Loucy (cell line): ENCODE data around the gene ATOH7.

Experiments
- H2AFZ ChIP-seq: fragments of 200-600 bp; sonication (generic); 2 replicates; pipeline ENCODE4 v1.6.0; 2016; ENCODE audit warnings: antibody characterized with exemption, mild to moderate bottlenecking, low read length, moderate library complexity
- H3F3A ChIP-seq: fragments of 200-600 bp; 2 replicates; pipeline ENCODE4 v1.6.0; 2016; ENCODE audit warnings: antibody characterized with exemption, low read depth, mild to moderate bottlenecking
- H3K27me3 ChIP-seq: fragments of 200-600 bp; sonication (generic); 2 replicates; pipeline ENCODE4 v1.6.1; 2014; ENCODE audit warnings: low read length, mild to moderate bottlenecking; ENCODE audit not compliant: insufficient read depth, poor library complexity, severe bottlenecking
- H3K36me3 ChIP-seq: fragments of 200-600 bp; sonication (generic); 2 replicates; pipeline ENCODE4 v1.6.1; 2016; ENCODE audit warnings: low read length; ENCODE audit not compliant: insufficient read depth
- H3K4me1 ChIP-seq: fragments of 200-600 bp; sonication (generic); 2 replicates; pipeline ENCODE4 v1.5.1; 2014; ENCODE audit warnings: low read length, mild to moderate bottlenecking; ENCODE audit not compliant: insufficient read depth, poor library complexity, severe bottlenecking
- H3K4me2 ChIP-seq: fragments of 200-600 bp; sonication (generic); 2 replicates; pipeline ENCODE4 v1.6.0; 2014; ENCODE audit warnings: antibody characterized with exemption, low read length, low read depth, mild to moderate bottlenecking; ENCODE audit not compliant: poor library complexity, severe bottlenecking
- H3K4me3 ChIP-seq: fragments of 200-600 bp; sonication (generic); 2 replicates; pipeline ENCODE4 v1.5.1; 2014; ENCODE audit warnings: low read length, mild to moderate bottlenecking, mixed read lengths; ENCODE audit not compliant: poor library complexity, severe bottlenecking
- H3K79me2 ChIP-seq: fragments of 200-600 bp; sonication (generic); 2 replicates; pipeline ENCODE4 v1.6.1; 2014; ENCODE audit warnings: low read length; ENCODE audit not compliant: insufficient read depth
- H3K9ac ChIP-seq: fragments of 200-600 bp; sonication (generic); 2 replicates; pipeline ENCODE4 v1.6.0; 2014; ENCODE audit warnings: mild to moderate bottlenecking, low read depth, low read length, moderate library complexity; ENCODE audit not compliant: poor library complexity, severe bottlenecking
- H3K9me2 ChIP-seq: fragments of 200-600 bp; sonication (generic); replicated peaks from 2 replicates; pipeline ENCODE4 v1.6.1; 2016; ENCODE audit warnings: low read depth, low read length, mixed read lengths
- H3K9me3 ChIP-seq: fragments of 200-600 bp; sonication (generic); 2 replicates; pipeline ENCODE4 v1.6.1; 2014; ENCODE audit warnings: mild to moderate bottlenecking, antibody characterized with exemption, low read length, low read depth; ENCODE audit not compliant: insufficient read depth
- H4K20me1 ChIP-seq: fragments of 200-600 bp; sonication (generic); 2 replicates; pipeline ENCODE4 v1.6.0; 2014; ENCODE audit warnings: antibody characterized with exemption, low read length, mild to moderate bottlenecking; ENCODE audit not compliant: insufficient read depth, poor library complexity, severe bottlenecking
- CTCF ChIP-seq: fragments of 200-600 bp; sonication (generic); conservative IDR thresholded peaks from 2 replicates; pipeline ENCODE4 v1.5.1; 2014; ENCODE audit warnings: mild to moderate bottlenecking, antibody characterized with exemption, low read length
- EZH2phosphoT487 ChIP-seq: fragments of 200-600 bp; IDR thresholded peaks from 2 replicates; pipeline ENCODE4 v1.6.1; 2018; ENCODE audit warnings: antibody characterized with exemption, mild to moderate bottlenecking, moderate library complexity, borderline replicate concordance

ATOH7 gene

GRCh38 chr10:68253346-68253745, 21.4 kb upstream of the ATOH7 start:
- Histone ChIP-seq H3K4me3 (no peak overlapping the region), H3K36me3 (no peaks in the 10 kb centered on the region), H3K79me2 (no peaks in the 10 kb centered on the region), H3K9ac (no peak overlapping the region), H3K4me2 (no peak overlapping the region), H3K27me3 (no peaks in the 10 kb centered on the region), H2AFZ (no peak overlapping the region), H3K9me2 (no peaks in the 10 kb centered on the region), H3K4me1 (no peaks in the 10 kb centered on the region), H4K20me1 (no peaks in the 10 kb centered on the region), H3F3A (no peaks in the 10 kb centered on the region), H3K9me3 (no peaks in the 10 kb centered on the region)
- no peak for TF ChIP-seq CTCF
- TF ChIP-seq EZH2phosphoT487, result no peak

GRCh38 chr10:68251625-68252495, 19.9 kb upstream of the ATOH7 start:
- TF ChIP-seq CTCF (no peak), EZH2phosphoT487 (no peak)
- Histone ChIP-seq H2AFZ (peak overlapping the region; percentile 19; the same call in 1 of the 2 replicates), H3K79me2 (no peaks in the 10 kb centered on the region), H3K27me3 (no peaks in the 10 kb centered on the region), H3K4me1 (no peaks in the 10 kb centered on the region), H3K9me2 (no peaks in the 10 kb centered on the region), H4K20me1 (no peaks in the 10 kb centered on the region), H3F3A (no peaks in the 10 kb centered on the region), H3K9ac (no peak overlapping the region), H3K4me2 (no peak overlapping the region), H3K4me3 (no peak overlapping the region), H3K36me3 (no peaks in the 10 kb centered on the region), H3K9me3 (no peaks in the 10 kb centered on the region)

- H3K4me3 ChIP-seq, result no peak overlapping the region
- H3K4me1 ChIP-seq, result no peaks in the 10 kb centered on the region
- no peaks in the 10 kb centered on the region for H3K9me2 ChIP-seq
- H3K9me3 ChIP-seq, result no peaks in the 10 kb centered on the region
- H3F3A ChIP-seq, result no peaks in the 10 kb centered on the region
- TF ChIP-seq CTCF, result no peak
- TF ChIP-seq EZH2phosphoT487, result no peak
- no peak overlapping the region for H3K4me2 ChIP-seq
- H4K20me1 ChIP-seq, result no peaks in the 10 kb centered on the region
- H3K27me3 ChIP-seq, result no peaks in the 10 kb centered on the region
- H3K36me3 ChIP-seq, result no peaks in the 10 kb centered on the region
- H2AFZ ChIP-seq, result no peak overlapping the region
- no peak overlapping the region for H3K9ac ChIP-seq
- H3K79me2 ChIP-seq, result no peaks in the 10 kb centered on the region
These were observed 19.2 kb upstream of the ATOH7 start for GRCh38 chr10:68251151-68251550.
